Activated CD8-positive, alpha-beta T cell treated with anti-CD3 and anti-CD28 coated beads for 36 hours (primary cell): ENCODE results near the gene WIPF1. TPM values are rescaled to one million over a fixed set of nuclear protein-coding genes. Genes with fewer than 3 reads are reported as not detected.

Experiments used
- ATAC-seq: fragments of 200-7000 bp; cut with Tn5 transposase; one replicate; pipeline ENCODE4 v1.10.0; 2021; ENCODE audit warnings: mild to moderate bottlenecking, moderate library complexity
- CTCF ChIA-PET: fragments of 350-600 bp; sonication (Branson Sonifier 250); formaldehyde crosslinking; loops from one replicate; lab custom pipeline; 2021; ENCODE audit warnings: antibody characterized with exemption; lab: Charles Lee
- POLR2A ChIA-PET: fragments of 350-600 bp; sonication (Branson Sonifier 250); formaldehyde crosslinking; loops from one replicate; lab custom pipeline; 2021; ENCODE audit warnings: antibody characterized with exemption; lab: Charles Lee
- DNase-seq: peaks from one replicate; pipeline ENCODE4 v3.0.0-alpha.2; 2020
- H3K27ac Mint-ChIP-seq: one replicate; pipeline ENCODE4 v1.8.0; 2021; ENCODE audit warnings: mild to moderate bottlenecking, mixed read lengths
- H3K27me3 Mint-ChIP-seq: one replicate; pipeline ENCODE4 v1.8.0; 2021; ENCODE audit warnings: mixed read lengths
- H3K36me3 Mint-ChIP-seq: one replicate; pipeline ENCODE4 v1.8.0; 2021; ENCODE audit warnings: low read depth, mixed read lengths
- H3K4me1 Mint-ChIP-seq: one replicate; pipeline ENCODE4 v1.8.0; 2021; ENCODE audit warnings: low read depth, mixed read lengths
- H3K4me3 Mint-ChIP-seq: one replicate; pipeline ENCODE4 v1.8.0; 2021; ENCODE audit warnings: mild to moderate bottlenecking, moderate library complexity, mixed read lengths
- H3K9me3 Mint-ChIP-seq: one replicate; pipeline ENCODE4 v1.8.0; 2021; ENCODE audit warnings: mixed read lengths
- intact Hi-C: fragments of 100-400 bp; cut with micrococcal nuclease; formaldehyde crosslinking; loops from one replicate; pipeline ENCODE4 v1.10.0; 2022
- total RNA-seq, 2 experiments: library from RNA; stranded (reverse); gene quantifications; one replicate each; pipeline ENCODE4 v1.2.3, GENCODE V29; 2021
- TF ChIP-seq, protein P1 (sequence below): fragments of 200-600 bp; IDR thresholded peaks from one replicate; pipeline ENCODE4 v1.8.0; 2022; ENCODE audit warnings: antibody characterized with exemption, mild to moderate bottlenecking

Gene WIPF1
- total RNA-seq, 2 experiments from 2014 or later, result 361 to 365 TPM

DNA sequence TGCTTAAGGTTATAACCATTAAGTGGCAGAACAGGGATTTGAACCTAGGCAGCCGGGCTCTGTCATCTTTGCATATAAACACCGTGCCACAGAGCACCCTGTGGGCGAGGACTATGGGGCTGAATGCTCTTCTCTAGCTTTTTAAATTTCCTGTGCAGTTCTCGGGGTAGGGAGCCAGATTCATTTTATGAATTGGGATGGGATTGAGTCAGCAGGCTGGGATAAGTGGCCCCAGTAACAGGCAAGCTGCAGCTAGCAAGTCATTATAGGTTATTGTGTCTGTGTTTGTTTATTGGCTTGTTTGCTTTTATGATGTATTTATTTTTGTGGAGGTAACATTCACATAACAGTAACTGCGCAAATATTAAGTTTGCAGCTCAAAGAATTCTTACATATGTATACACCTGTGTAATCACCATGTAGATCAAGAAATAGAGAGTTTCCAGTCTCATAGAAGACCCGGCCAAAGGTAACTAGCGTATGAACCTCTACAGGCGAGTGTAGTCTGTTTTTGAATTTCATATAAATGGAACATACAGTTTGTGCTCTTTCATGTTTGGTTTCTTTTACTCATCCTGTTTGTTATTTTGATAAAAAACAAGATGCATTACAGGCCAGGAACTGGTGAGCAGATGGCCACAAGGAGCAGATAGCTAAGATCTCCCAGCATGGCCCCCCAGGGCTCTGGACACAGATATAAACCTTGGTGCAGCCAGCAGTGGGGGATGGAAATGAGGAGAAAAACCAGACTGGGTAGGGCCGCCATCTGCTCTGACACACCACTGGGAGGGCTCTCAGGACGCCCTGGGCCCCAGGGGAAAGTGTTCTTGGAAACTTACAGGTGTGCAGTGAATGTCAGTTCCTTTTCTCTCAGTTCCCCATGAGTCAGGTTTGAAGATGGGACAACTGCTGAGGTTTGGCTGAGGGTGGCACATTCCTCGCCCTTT, 61.6 kb downstream of the WIPF1 start:
- POLR2A ChIA-PET, result interaction anchor here (1.4 kb wide), 1 partner anchor 54 kb away, joined by 5 read pairs; no protein-coding TSS in a partner anchor
- no peak overlapping the region for H3K4me3 Mint-ChIP-seq
- no peaks in the 10 kb centered on the region for H3K9me3 Mint-ChIP-seq
- TF ChIP-seq, protein P1, sequence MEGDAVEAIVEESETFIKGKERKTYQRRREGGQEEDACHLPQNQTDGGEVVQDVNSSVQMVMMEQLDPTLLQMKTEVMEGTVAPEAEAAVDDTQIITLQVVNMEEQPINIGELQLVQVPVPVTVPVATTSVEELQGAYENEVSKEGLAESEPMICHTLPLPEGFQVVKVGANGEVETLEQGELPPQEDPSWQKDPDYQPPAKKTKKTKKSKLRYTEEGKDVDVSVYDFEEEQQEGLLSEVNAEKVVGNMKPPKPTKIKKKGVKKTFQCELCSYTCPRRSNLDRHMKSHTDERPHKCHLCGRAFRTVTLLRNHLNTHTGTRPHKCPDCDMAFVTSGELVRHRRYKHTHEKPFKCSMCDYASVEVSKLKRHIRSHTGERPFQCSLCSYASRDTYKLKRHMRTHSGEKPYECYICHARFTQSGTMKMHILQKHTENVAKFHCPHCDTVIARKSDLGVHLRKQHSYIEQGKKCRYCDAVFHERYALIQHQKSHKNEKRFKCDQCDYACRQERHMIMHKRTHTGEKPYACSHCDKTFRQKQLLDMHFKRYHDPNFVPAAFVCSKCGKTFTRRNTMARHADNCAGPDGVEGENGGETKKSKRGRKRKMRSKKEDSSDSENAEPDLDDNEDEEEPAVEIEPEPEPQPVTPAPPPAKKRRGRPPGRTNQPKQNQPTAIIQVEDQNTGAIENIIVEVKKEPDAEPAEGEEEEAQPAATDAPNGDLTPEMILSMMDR, result no peak
- no peaks in the 10 kb centered on the region for H3K27me3 Mint-ChIP-seq
- CTCF ChIA-PET, result interaction anchor here (0.6 to 2.4 kb wide), 8 partner anchors 9 to 91 kb away, joined by 3 to 10 read pairs (median 3); partner anchors contain the start of gene GPR155
- DNase-seq (no peak), ATAC-seq (no peak)
- H3K27ac Mint-ChIP-seq, result no peak overlapping the region
- H3K4me1 Mint-ChIP-seq, result no peaks in the 10 kb centered on the region
- no peaks in the 10 kb centered on the region for H3K36me3 Mint-ChIP-seq
- intact Hi-C loops, result no loop called here

DNA sequence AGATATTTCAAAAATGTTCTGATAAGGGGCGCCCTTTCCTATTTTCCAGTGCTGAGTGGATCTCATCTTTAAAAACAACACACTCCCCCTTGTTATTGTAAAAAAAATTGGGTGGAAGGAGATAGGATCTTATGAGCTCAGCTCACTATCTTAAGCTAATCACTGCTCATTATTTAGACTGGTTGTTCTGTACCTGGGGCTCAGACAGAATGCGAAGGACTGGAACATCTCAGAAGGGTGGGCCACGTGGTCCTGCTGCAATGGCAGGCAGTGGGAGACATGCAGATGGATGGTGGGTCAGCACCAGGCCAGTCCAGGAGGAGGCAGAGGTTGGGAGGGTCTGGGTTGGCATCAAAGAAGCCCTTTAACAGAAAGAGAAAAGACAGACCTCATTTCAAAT, 62.5 kb downstream of the WIPF1 start:
- ChIA-PET CTCF (interaction anchor here (0.6 to 4.2 kb wide), 7 partner anchors 8 to 90 kb away, joined by 3 to 13 read pairs (median 3); no protein-coding TSS in a partner anchor), POLR2A (interaction anchor here (1.0 to 1.4 kb wide), 2 partner anchors 12 to 53 kb away, joined by 5 read pairs; no protein-coding TSS in a partner anchor)
- no peak overlapping the region for H3K27ac Mint-ChIP-seq
- DNase-seq (no peak), ATAC-seq (no peak)
- TF ChIP-seq, protein P1, result no peak
- H3K27me3 Mint-ChIP-seq, result no peaks in the 10 kb centered on the region
- no peaks in the 10 kb centered on the region for H3K4me1 Mint-ChIP-seq
- H3K9me3 Mint-ChIP-seq, result no peaks in the 10 kb centered on the region
- no peak overlapping the region for H3K4me3 Mint-ChIP-seq
- intact Hi-C loops, result no loop called here
- H3K36me3 Mint-ChIP-seq, result no peaks in the 10 kb centered on the region

DNA sequence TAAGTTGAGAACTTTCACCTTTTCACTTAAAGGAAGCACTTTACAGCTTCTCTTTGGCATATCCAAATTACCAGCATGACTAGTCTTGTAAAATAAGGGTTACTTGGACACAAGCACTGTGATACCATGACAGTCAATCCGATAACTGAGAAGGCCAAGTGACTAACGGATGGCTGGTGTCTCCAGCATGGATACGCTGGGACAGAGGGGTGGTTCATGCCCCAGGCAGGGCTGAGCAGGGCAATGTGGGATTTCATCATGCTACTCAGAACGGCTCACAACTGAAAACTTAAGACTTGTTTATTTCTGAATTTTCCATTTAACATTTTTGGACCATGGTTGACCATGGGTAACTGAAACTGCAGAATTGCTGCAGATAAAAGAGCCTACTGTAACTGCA, 67.7 kb downstream of the WIPF1 start:
- Mint-ChIP-seq H3K4me3 (no peak overlapping the region), H3K36me3 (no peaks in the 10 kb centered on the region), H3K4me1 (no peaks in the 10 kb centered on the region), H3K9me3 (no peaks in the 10 kb centered on the region), H3K27me3 (no peaks in the 10 kb centered on the region), H3K27ac (no peak overlapping the region)
- ATAC-seq (no peak), DNase-seq (no peak)
- ChIA-PET CTCF (no interaction called here), POLR2A (no interaction called here)
- TF ChIP-seq, protein P1, result no peak
- intact Hi-C loops, result no loop called here

DNA sequence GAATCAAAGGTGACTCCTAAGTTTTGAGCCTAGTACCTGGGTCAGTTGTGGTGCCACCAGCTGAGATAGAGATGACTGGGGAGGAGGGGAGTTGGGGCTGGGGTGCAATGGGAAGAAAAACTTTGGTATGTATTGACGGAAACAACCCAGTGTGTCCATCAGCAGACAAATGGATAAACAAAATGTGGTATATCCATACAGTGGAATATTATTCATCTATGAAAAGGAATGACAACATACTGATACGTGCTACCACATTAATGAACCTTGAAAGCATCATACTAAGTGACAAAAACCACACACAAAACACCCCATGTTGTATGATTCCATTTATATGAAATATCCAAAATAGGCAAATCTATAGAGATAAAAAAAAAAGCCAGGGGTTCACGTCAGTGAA, 69.6 kb downstream of the WIPF1 start:
- no peak overlapping the region for H3K4me3 Mint-ChIP-seq
- no peaks in the 10 kb centered on the region for H3K27me3 Mint-ChIP-seq
- POLR2A ChIA-PET, result no interaction called here
- intact Hi-C loops, result no loop called here
- CTCF ChIA-PET, result interaction anchor here (0.9 to 1.8 kb wide), 2 partner anchors 9 to 65 kb away, joined by 3 to 10 read pairs; no protein-coding TSS in a partner anchor
- peaks cover 13% of the 10 kb centered on the region for H3K4me1 Mint-ChIP-seq
- no peaks in the 10 kb centered on the region for H3K9me3 Mint-ChIP-seq
- H3K36me3 Mint-ChIP-seq, result no peaks in the 10 kb centered on the region
- DNase-seq, result no peak
- TF ChIP-seq, protein P1, result no peak
- ATAC-seq, result no peak
- H3K27ac Mint-ChIP-seq, result no peak overlapping the region
